HG03097 (cell line): Measurements from ENCODE around the gene LCE3A.
"Not testable (repeated sequence)": the region's sequence is repeated elsewhere in the genome, so short reads cannot be mapped to it uniquely, and the experiment has no call there.

ENCODE experiments used
- ATAC-seq: cut with Tn5 transposase; IDR thresholded peaks from one replicate; pipeline ENCODE4 v1.9.1; 2021; ENCODE audit not compliant: unreplicated experiment, low FRiP score

The LCE3A gene, protein sequence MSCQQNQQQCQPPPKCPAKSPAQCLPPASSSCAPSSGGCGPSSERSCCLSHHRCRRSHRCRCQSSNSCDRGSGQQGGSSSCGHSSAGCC

DNA sequence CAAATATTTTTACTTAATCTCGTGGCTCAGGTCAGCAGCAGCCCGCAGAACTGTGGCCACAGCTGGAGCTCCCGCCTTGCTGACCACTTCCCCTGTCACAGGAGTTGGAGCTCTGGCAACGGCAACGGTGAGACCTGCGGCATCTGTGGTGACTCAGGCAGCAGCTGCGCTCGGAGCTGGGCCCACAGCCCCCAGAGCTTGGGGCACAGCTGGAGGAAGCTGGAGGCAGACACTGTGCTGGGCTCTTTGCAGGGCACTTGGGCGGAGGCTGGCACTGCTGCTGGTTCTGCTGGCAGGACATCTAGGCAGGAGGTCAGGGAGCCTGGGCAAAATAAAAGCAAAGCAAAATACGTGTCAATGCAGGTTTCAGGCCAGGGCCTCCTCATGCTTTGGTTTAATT, at the start of gene LCE3A:
Gene LCE3A, minus strand, starts transcription at position 301 of the 400 bp plus-strand sequence. Its CDS starts 0 bp downstream, at position 301.
- peak; percentile 59 for ATAC-seq

DNA sequence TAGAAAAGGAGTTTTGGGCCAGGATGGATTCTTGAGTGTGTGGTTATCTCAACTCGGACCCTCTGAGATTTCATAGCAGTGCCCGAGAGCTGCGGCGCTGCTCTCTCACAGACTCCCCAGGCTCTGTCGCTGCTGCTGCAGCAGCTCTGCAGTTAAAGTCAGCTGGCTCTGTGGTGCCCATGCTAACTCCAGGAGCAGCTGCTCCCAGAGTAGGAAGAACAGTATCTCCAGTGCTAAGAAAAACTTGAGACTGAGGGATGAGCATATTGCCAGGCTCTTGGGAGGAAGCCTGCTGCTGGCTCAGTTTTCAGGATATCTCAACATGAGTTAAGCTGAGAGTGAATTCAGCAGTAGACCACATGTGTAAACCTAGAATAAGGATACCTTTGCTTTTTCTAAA, 44.7 kb upstream of the LCE3A start:
- no peak for ATAC-seq

GRCh38 chr1:152666171-152666570, 43.3 kb upstream of the LCE3A start:
- not testable (repeated sequence) for ATAC-seq

DNA sequence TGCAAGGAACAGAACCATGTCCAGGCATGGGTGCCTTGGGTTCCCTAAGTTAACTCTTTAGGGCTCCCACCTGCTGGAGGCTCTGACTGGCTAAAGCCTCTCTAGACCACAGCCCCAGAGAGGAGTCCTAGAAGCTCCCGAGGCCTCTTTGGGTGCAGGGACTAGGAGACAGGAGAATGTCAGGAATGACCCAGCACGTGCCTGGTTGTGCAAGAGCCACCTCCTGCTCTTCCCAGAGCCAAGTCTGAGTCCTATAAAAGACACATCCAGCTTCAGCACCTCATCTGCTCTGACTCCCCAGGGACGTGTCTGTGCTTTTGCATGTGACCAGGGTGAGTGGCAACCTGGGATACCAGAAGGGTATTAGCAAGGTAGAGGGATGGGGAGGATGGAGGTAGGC, 40.2 kb upstream of the LCE3A start, which contains the start of gene LCE2D:
Gene LCE2D, plus strand, starts transcription at position 283 of the 400 bp plus-strand sequence. CDS start 726 bp downstream, outside the sequence.
- ATAC-seq, result no peak

- no peak for ATAC-seq
These were observed 35.7 kb upstream of the LCE3A start for GRCh38 chr1:152658649-152659048.

- no peak for ATAC-seq
These were observed 34.8 kb upstream of the LCE3A start for GRCh38 chr1:152657677-152658076.

DNA sequence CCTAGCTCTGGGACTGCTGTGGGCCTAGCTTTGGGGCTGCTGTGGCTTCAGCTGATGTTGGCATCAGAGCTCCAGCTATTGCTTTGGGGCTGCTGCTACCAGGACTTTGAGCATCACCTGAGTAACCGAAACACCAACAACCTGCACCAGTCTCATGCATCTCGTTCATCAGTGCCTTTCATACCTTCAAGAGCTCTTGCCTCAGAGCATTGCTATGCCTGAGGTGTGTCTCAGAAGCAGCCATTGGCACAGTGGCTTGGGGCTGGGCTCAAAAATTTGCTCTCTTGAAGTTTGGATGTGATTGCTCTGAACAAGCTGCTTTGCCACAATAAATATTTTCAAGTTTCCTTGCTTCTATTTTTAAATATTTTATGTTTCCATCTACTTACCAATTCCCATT, 33.6 kb upstream of the LCE3A start:
- no peak for ATAC-seq

GRCh38 chr1:152654110-152654509, 31.2 kb upstream of the LCE3A start:
- no peak for ATAC-seq

GRCh38 chr1:152646656-152647055, 23.8 kb upstream of the LCE3A start:
- ATAC-seq, result no peak

GRCh38 chr1:152645146-152645545, 22.2 kb upstream of the LCE3A start:
- no peak for ATAC-seq

DNA sequence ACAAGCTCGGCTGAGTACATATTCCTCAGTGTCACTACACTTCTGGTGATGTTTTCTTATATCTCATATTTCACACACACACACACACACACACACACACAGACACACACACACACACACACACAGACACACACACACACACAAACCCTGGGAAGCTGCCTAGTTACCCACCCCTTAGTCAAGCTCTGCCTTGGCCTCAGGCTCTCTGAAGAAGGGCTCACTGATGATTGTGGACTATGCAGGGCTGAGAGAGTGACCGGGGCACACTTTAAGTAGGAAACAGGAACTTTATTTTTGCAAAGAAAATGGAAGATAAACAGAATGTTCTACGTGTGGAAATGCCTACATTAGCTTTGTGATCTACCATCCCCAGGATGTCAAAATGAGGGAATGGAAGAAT, 21.0 kb upstream of the LCE3A start:
- ATAC-seq, result no peak

DNA sequence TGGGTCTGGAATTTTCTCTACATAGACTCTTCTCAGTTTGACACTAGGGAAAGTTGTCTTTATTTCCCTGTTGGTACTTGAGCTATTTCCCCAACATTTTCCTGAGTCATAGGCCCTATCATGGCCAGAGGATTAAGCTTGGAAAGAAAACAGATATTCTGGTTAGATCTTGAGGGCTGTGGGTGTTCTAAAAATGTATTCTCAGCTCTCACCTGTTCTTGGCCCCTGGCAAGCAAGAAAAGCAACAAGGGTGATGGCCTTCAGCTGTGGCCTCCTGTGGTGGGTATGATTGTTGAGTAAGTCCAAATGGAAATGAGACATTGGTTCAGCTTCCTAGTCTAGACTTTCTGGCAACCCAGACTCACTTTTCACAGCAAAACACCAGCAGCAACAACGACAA, 17.4 kb upstream of the LCE3A start:
- no peak for ATAC-seq

DNA sequence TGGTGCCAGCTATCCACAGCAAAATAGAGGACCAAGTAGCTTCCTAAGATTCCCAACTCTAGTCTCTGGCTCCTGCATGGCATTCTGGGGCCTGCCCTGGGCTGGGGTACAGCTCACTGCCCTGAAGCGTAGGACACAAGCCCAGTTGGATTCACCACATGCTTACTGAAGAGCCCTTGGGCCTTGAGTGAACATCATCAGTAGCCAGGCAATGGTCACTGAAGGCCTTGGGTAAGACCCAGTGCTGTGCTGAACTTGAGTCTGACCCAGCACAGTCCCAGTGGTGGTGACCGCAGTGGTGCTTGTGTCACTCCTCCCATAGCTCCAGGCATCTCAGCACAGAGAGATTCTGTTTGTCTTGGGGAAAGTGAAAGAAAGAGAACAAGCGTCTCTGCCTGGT, 7.7 kb upstream of the LCE3A start:
- ATAC-seq, result no peak

GRCh38 chr1:152626744-152627143, 3.8 kb upstream of the LCE3A start:
- ATAC-seq, result no peak

- no peak for ATAC-seq
These were observed 421 bp upstream of the LCE3A start for GRCh38 chr1:152623203-152623844.

DNA sequence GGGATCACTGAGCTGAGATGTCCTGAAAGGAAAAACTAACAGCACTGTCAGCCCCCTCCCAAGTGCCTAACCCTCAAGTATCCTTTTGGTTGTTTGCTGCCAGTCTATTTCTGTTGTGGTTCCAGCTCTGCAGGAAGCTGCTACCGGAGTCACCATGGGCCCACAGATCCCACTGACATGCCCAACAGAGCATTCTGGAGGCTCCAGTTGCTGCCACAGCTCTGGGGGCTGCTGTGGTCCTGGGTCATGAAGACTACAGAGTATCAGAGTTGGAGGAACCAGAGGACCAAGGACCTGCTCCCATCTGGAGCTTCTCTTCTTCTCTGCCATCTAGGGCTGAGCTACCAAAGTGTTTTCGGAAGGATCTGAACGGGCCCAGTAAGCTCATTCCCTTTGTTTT, 910 bp downstream of the LCE3A start:
- ATAC-seq, result no peak

- no peak for ATAC-seq
These were observed 9.4 kb downstream of the LCE3A start, which contains the start of gene LCE3B for GRCh38 chr1:152613511-152613910. LCE3B (plus strand) TSS chr1:152613811; CDS start chr1:152613811, 0 bp downstream.

- no peak for ATAC-seq
These were observed 23.0 kb downstream of the LCE3A start, which contains the start of gene LCE3C for GRCh38 chr1:152599934-152600333. LCE3C (plus strand) TSS chr1:152600234; CDS start chr1:152600732, 498 bp downstream.

DNA sequence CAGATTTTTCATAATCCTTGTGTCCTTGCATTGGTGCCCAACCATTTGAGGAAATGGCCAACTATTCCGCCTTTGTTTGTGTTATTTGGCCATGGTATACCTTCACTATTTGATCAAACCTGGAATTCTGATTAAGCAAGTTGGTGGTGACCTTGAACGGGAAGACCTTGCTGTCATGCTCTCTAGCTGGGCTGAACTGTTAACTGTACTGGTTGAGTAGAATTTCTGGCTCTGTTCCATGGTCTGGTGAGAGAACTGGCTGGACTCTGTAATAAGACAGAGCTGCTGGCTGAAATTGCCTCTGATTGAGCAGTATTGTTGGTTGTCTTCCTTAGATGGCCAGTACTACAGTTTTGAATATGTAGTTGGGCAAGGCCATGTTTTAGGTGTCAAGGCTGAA, 25.9 kb downstream of the LCE3A start:
- ATAC-seq, result no peak

DNA sequence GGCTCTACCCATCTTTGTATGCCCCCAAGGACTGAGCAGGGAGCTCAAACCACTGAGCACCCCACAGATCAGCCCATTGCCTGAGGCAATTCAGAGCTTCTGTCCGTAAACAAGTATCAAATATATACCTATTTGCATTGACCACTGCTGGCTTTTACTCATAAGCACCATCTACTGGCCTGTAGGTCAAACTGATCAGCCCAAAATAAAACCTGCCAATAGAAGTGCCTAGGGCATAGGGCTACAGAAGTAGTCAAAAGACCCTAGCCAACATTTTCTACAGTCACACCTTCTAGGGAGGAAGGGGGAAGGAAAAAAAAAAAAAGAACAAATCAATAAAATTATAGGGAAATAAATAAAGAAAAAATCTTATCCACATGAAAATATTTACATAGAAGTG, 37.3 kb downstream of the LCE3A start:
- ATAC-seq, result no peak

DNA sequence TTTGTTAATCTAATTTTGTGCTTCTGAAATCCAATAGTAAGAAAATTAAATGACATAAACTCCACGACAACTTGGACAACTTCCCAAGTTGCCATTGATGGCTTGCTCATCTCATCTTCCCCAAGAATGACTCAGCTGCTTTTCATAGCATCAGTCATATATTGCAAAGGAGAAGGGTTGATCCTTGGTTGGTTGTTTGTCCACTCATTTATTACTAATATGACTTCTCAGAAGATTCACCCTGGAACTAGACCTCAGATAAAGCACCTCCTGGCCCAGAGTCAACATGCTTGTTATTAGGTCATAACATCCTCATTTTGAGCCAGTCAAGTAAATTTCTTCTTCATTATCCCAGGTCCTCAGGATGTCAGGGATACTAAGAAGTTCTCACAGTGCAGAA, 40.3 kb downstream of the LCE3A start:
- ATAC-seq, result no peak

- no peak for ATAC-seq
These were observed 42.5 kb downstream of the LCE3A start, which contains the start of gene LCE3D for GRCh38 chr1:152580433-152580832. LCE3D (minus strand) TSS chr1:152580516; CDS start chr1:152579936, 580 bp downstream.
